Measurements from ENCODE around the gene LIMCH1.
"Not testable (repeated sequence)": the region's sequence is repeated elsewhere in the genome, so short reads cannot be mapped to it uniquely, and the experiment has no call there.

The LIMCH1 gene

GRCh38 chr4:41731569-41732126 lies 193.7 kb downstream of the LIMCH1 start:
- DNase-seq (ENCODE audit: low spot score), result no peak

- no peak for DNase-seq (ENCODE audit: low spot score)
Observed at GRCh38 chr4:41734371-41734770, 196.4 kb downstream of the LIMCH1 start.

GRCh38 chr4:41737491-41737890 lies 199.5 kb downstream of the LIMCH1 start:
- DNase-seq (ENCODE audit: low spot score), result not testable (repeated sequence)

GRCh38 chr4:41741354-41741753 lies 203.4 kb downstream of the LIMCH1 start:
- no peak for DNase-seq (ENCODE audit: low spot score)

- no peak for DNase-seq (ENCODE audit: low spot score)
Observed at GRCh38 chr4:41744572-41745291, 206.8 kb downstream of the LIMCH1 start.

- DNase-seq (ENCODE audit: low spot score), result no peak
Observed at GRCh38 chr4:41745292-41746024, 207.5 kb downstream of the LIMCH1 start.

- no peak for DNase-seq (ENCODE audit: low spot score)
Observed at GRCh38 chr4:41746025-41746439, 208.1 kb downstream of the LIMCH1 start.

GRCh38 chr4:41746440-41747229 lies 208.7 kb downstream of the LIMCH1 start:
- no peak for DNase-seq (ENCODE audit: low spot score)

GRCh38 chr4:41747230-41748055 lies 209.5 kb downstream of the LIMCH1 start:
- no peak for DNase-seq (ENCODE audit: low spot score)

GRCh38 chr4:41748074-41748570 lies 210.2 kb downstream of the LIMCH1 start:
- DNase-seq (ENCODE audit: low spot score), result no peak

GRCh38 chr4:41748571-41749475 lies 210.9 kb downstream of the LIMCH1 start, which contains the start of gene PHOX2B:
Gene PHOX2B (minus strand): TSS chr4:41748725. CDS start chr4:41748610, 115 bp downstream.
- DNase-seq (ENCODE audit: low spot score), result no peak

GRCh38 chr4:41749631-41750039 lies 211.7 kb downstream of the LIMCH1 start:
- DNase-seq (ENCODE audit: low spot score), result no peak
